ENCODE measurements around the gene SPESP1. TPM values are rescaled to one million over a fixed set of nuclear protein-coding genes. Genes with fewer than 3 reads are reported as not detected.
A peak's percentile ranks its signal among the peaks of the same experiment; 100 is the strongest.

The SPESP1 gene
- total and polyA plus RNA-seq, 9 of the 15 experiments (the other 6 are each of a cell fraction or from before 2014, with no cell fraction given) = not detected

DNA sequence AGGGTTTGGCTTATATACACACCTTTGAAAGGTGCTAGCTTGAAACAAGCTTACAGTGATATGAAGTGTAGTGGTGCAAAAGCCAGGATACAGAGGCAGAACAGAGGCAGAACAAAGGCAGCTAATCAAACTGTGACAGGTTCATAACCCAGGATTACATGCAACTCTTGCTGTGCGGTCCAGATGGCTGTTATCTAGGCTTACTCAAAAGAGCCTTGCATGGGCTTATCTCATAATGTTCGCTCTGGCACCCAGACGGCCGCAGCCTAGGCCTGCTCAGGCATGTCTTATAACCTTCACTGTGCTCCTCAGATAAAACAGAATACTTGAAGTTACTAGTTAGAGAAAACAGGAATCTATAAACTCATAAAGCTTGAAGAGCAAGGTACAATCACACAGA is 61.4 kb downstream of the SPESP1 start (continued):
- TF ChIP-seq, protein P1, sequence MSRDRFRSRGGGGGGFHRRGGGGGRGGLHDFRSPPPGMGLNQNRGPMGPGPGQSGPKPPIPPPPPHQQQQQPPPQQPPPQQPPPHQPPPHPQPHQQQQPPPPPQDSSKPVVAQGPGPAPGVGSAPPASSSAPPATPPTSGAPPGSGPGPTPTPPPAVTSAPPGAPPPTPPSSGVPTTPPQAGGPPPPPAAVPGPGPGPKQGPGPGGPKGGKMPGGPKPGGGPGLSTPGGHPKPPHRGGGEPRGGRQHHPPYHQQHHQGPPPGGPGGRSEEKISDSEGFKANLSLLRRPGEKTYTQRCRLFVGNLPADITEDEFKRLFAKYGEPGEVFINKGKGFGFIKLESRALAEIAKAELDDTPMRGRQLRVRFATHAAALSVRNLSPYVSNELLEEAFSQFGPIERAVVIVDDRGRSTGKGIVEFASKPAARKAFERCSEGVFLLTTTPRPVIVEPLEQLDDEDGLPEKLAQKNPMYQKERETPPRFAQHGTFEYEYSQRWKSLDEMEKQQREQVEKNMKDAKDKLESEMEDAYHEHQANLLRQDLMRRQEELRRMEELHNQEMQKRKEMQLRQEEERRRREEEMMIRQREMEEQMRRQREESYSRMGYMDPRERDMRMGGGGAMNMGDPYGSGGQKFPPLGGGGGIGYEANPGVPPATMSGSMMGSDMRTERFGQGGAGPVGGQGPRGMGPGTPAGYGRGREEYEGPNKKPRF (IDR thresholded peaks at IDR 0.05; ENCODE audit: low read depth, low read length) = no peak
- no peak for TF ChIP-seq PREB (CRISPR knock-in tag; IDR thresholded peaks at IDR 0.05)
- no peak for TF ChIP-seq ZNF764 (CRISPR knock-in tag; IDR thresholded peaks at IDR 0.05; ENCODE audit: low read depth)
- 0 out of 4 replicates have a peak, but pooled peaks of 1 of the 2 experiments have one; percentile 55 for TF ChIP-seq ETV6 (IDR thresholded peaks at IDR 0.05; ENCODE audit: borderline replicate concordance in 1 of 2, low read depth in 2 of 2, low read length in 1 of 2)
- no peak for TF ChIP-seq ETV6 (CRISPR knock-in tag; IDR thresholded peaks at IDR 0.05; ENCODE audit: borderline replicate concordance)
- TF ChIP-seq ZC3H11A (IDR thresholded peaks at IDR 0.05; ENCODE audit: low read depth, low read length) = no peak
- TF ChIP-seq ZNF347 (CRISPR knock-in tag; IDR thresholded peaks at IDR 0.05; ENCODE audit: low read depth) = no peak
- no peak for TF ChIP-seq PYGO2 (tag; IDR thresholded peaks at IDR 0.05)
- no peak for TF ChIP-seq ILK (tag; IDR thresholded peaks at IDR 0.05; ENCODE audit: borderline replicate concordance, low read depth)
- TF ChIP-seq RFX7 (CRISPR knock-in tag; IDR thresholded peaks at IDR 0.05) = 0 out of 2 replicates have a peak, but pooled peaks have one; percentile 49
- TF ChIP-seq RFX1 (IDR thresholded peaks at IDR 0.05) = no peak
- TF ChIP-seq EP300 (IDR thresholded peaks at IDR 0.05; ENCODE audit: low read length) = peak; percentile 96
- TF ChIP-seq YY1 (IDR thresholded peaks at IDR 0.05; ENCODE audit: borderline replicate concordance in 1 of 3, control insufficient read depth in 1 of 3, extremely low read depth in 1 of 3, insufficient read depth in 3 of 3, insufficient read length in 1 of 3, insufficient replicate concordance in 2 of 3, low read depth in 1 of 3, low read length in 2 of 3) = no peak
- TF ChIP-seq MTA3 (IDR thresholded peaks at IDR 0.05; ENCODE audit: borderline replicate concordance) = peak; percentile 83; the same call in 1 of the 2 replicates
- peak; percentile 93 for TF ChIP-seq LEF1 (IDR thresholded peaks at IDR 0.05)
- TF ChIP-seq FIP1L1 (IDR thresholded peaks at IDR 0.05; ENCODE audit: low read depth, low read length, poor library complexity, severe bottlenecking) = no peak
- no peak for TF ChIP-seq ZNF695 (CRISPR knock-in tag; IDR thresholded peaks at IDR 0.05)
- TF ChIP-seq, protein P2, sequence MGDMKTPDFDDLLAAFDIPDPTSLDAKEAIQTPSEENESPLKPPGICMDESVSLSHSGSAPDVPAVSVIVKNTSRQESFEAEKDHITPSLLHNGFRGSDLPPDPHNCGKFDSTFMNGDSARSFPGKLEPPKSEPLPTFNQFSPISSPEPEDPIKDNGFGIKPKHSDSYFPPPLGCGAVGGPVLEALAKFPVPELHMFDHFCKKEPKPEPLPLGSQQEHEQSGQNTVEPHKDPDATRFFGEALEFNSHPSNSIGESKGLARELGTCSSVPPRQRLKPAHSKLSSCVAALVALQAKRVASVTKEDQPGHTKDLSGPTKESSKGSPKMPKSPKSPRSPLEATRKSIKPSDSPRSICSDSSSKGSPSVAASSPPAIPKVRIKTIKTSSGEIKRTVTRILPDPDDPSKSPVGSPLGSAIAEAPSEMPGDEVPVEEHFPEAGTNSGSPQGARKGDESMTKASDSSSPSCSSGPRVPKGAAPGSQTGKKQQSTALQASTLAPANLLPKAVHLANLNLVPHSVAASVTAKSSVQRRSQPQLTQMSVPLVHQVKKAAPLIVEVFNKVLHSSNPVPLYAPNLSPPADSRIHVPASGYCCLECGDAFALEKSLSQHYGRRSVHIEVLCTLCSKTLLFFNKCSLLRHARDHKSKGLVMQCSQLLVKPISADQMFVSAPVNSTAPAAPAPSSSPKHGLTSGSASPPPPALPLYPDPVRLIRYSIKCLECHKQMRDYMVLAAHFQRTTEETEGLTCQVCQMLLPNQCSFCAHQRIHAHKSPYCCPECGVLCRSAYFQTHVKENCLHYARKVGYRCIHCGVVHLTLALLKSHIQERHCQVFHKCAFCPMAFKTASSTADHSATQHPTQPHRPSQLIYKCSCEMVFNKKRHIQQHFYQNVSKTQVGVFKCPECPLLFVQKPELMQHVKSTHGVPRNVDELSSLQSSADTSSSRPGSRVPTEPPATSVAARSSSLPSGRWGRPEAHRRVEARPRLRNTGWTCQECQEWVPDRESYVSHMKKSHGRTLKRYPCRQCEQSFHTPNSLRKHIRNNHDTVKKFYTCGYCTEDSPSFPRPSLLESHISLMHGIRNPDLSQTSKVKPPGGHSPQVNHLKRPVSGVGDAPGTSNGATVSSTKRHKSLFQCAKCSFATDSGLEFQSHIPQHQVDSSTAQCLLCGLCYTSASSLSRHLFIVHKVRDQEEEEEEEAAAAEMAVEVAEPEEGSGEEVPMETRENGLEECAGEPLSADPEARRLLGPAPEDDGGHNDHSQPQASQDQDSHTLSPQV (IDR thresholded peaks at IDR 0.05) = peak; percentile 58; the same call in 1 of the 2 replicates
- TF ChIP-seq POLR3G (IDR thresholded peaks at IDR 0.05; ENCODE audit: extremely low read depth, insufficient read length, insufficient replicate concordance) = no peak
- no peak for TF ChIP-seq ZNF263 (CRISPR knock-in tag; IDR thresholded peaks at IDR 0.05; ENCODE audit: borderline replicate concordance)

All from K562 (cell line).